HL-60 (cell line): ENCODE data around the gene MOB3B.

ENCODE experiments used
- DNase-seq, 2 experiments: peaks; one replicate each; pipeline ENCODE4 v3.0.0-alpha.2; 2010 to 2020; ENCODE audit warnings: low read depth in 1 of 2, low spot score in 1 of 2
- H3K27ac ChIP-seq: fragments of 250-450 bp; sonication (Bioruptor Pico); replicated peaks from 2 replicates; pipeline ENCODE4 v1.5.1; 2020; ENCODE audit warnings: mild to moderate bottlenecking, moderate library complexity
- H3K27me3 ChIP-seq: fragments of 250-450 bp; sonication (Bioruptor Pico); 2 replicates; pipeline ENCODE4 v1.5.1; 2021; ENCODE audit warnings: mild to moderate bottlenecking, moderate library complexity; ENCODE audit not compliant: insufficient read depth, poor library complexity, severe bottlenecking
- H3K4me3 ChIP-seq: replicated peaks from 2 replicates; pipeline ENCODE4 v1.5.1; 2011; ENCODE audit warnings: mild to moderate bottlenecking, control low read depth, low read length; ENCODE audit not compliant: insufficient read depth
- CTCF ChIP-seq: IDR thresholded peaks from one replicate; pipeline ENCODE4 v1.5.1; 2011; ENCODE audit warnings: low read length, control low read depth, inconsistent platforms; ENCODE audit not compliant: insufficient read depth
- GABPA ChIP-seq: IDR thresholded peaks from 2 replicates; pipeline ENCODE4 v1.6.1; 2012; ENCODE audit warnings: low read depth
- POLR2AphosphoS5 ChIP-seq: IDR thresholded peaks from 2 replicates; pipeline ENCODE4 v1.6.1; 2012; ENCODE audit warnings: low read depth
- REST ChIP-seq: IDR thresholded peaks from 2 replicates; pipeline ENCODE4 v1.6.1; 2012; ENCODE audit warnings: low read depth; ENCODE audit not compliant: insufficient replicate concordance
- SPI1 ChIP-seq: IDR thresholded peaks from 2 replicates; pipeline ENCODE4 v1.6.1; 2012; ENCODE audit warnings: low read depth, mild to moderate bottlenecking, borderline replicate concordance

The MOB3B gene

GRCh38 chr9:27554712-27555111 is 25.1 kb upstream of the MOB3B start:
- no peak overlapping the region for H3K4me3 ChIP-seq
- TF ChIP-seq CTCF (no peak), SPI1 (no peak), POLR2AphosphoS5 (no peak), REST (no peak)
- DNase-seq: no peak
- no peaks in the 10 kb centered on the region for H3K27me3 ChIP-seq
- no peak overlapping the region for H3K27ac ChIP-seq

- Histone ChIP-seq H3K4me3 (no peak overlapping the region), H3K27ac (no peak overlapping the region), H3K27me3 (no peaks in the 10 kb centered on the region)
- DNase-seq: no peak
- TF ChIP-seq REST (no peak), CTCF (no peak), GABPA (no peak), SPI1 (no peak), POLR2AphosphoS5 (no peak)
Observed at GRCh38 chr9:27549196-27549755, 19.7 kb upstream of the MOB3B start.

- no peak overlapping the region for H3K27ac ChIP-seq
- TF ChIP-seq GABPA: no peak
- no peak for TF ChIP-seq SPI1
- no peak for TF ChIP-seq REST
- no peak for TF ChIP-seq POLR2AphosphoS5
- TF ChIP-seq CTCF: no peak
- DNase-seq: no peak
- no peaks in the 10 kb centered on the region for H3K27me3 ChIP-seq
- no peak overlapping the region for H3K4me3 ChIP-seq
Observed at GRCh38 chr9:27548055-27548741, 18.6 kb upstream of the MOB3B start.
